Activated CD4-positive, alpha-beta T cell treated with anti-CD3 and anti-CD28 coated beads, Interleukin-2, amount 10 ng/mL, durations not matched to agents 7 days and 5 days (primary cell): ENCODE measurements around the gene MAD1L1. TPM values are rescaled to one million over a fixed set of nuclear protein-coding genes. Genes with fewer than 3 reads are reported as not detected.
A peak's percentile ranks its signal among the peaks of the same experiment; 100 is the strongest.

Source experiments
- CTCF ChIA-PET: fragments of 350-600 bp; sonication (Branson Sonifier 250); formaldehyde crosslinking; loops from one replicate; lab custom pipeline; 2021; ENCODE audit warnings: antibody characterized with exemption; lab: Charles Lee
- POLR2A ChIA-PET: fragments of 350-600 bp; sonication (Branson Sonifier 250); formaldehyde crosslinking; loops from one replicate; lab custom pipeline; 2021; ENCODE audit warnings: antibody characterized with exemption; lab: Charles Lee
- DNase-seq: peaks from one replicate; pipeline ENCODE4 v3.0.0-alpha.2; 2020
- H3K27ac Mint-ChIP-seq: one replicate; pipeline ENCODE4 v1.8.0; 2021; ENCODE audit warnings: mild to moderate bottlenecking, moderate library complexity, mixed read lengths
- H3K27me3 Mint-ChIP-seq: one replicate; pipeline ENCODE4 v1.8.0; 2021; ENCODE audit warnings: mixed read lengths
- H3K36me3 Mint-ChIP-seq: one replicate; pipeline ENCODE4 v1.8.0; 2021; ENCODE audit warnings: low read depth, mixed read lengths
- H3K4me1 Mint-ChIP-seq: one replicate; pipeline ENCODE4 v1.8.0; 2021; ENCODE audit warnings: mixed read lengths
- H3K4me3 Mint-ChIP-seq: one replicate; pipeline ENCODE4 v1.8.0; 2021; ENCODE audit warnings: mild to moderate bottlenecking, moderate library complexity, mixed read lengths
- H3K9me3 Mint-ChIP-seq: one replicate; pipeline ENCODE4 v1.8.0; 2021; ENCODE audit warnings: mixed read lengths
- total RNA-seq, 2 experiments: library from RNA; stranded (reverse); gene quantifications; one replicate each; pipeline ENCODE4 v1.2.3, GENCODE V29; 2021

MAD1L1 gene
- total RNA-seq, 2 experiments from 2014 or later, result 125 to 127 TPM

DNA sequence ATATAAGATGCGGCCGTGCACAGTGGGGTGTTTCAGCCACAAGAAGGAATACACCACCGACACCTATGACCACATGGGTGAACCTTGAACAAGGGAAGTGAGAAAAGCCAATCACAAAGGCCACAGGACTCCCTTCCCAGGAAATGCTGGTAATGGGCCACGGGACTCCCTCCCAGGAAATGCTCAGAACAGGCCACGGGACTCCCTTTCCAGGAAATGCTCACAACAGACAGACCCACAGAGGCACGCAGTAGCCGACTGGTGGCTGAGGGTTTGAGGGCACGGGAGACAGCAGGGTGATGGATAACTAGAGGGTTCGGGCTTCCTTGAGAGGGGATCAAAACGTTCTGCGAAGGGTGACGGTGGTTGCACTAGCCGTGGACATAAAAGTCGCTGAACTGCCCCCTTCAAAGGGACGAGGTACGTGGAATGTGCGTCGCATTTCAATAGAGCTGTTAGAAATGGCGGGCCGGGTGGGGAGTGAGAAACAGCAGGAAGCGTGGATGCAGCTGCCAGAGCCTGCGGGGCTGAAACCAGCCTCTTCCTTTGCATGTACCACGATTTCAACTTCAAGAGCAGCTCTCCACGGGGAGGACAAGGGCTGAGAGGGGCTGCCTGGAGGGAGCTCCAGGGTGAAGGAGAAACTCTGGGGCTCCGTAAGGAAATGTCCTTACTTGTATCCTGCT, 288.7 kb downstream of the MAD1L1 start:
- Mint-ChIP-seq H3K36me3 (peaks cover 3% of the 10 kb centered on the region), H3K9me3 (no peaks in the 10 kb centered on the region), H3K27me3 (no peaks in the 10 kb centered on the region), H3K27ac (peak overlapping the region; percentile 84), H3K4me3 (no peak overlapping the region), H3K4me1 (peaks cover 55% of the 10 kb centered on the region)
- peak; percentile 34 for DNase-seq
- ChIA-PET POLR2A (no interaction called here), CTCF (interaction anchor here (0.6 to 1.0 kb wide), 3 partner anchors 11 to 477 kb away, joined by 3 to 4 read pairs (median 4); no protein-coding TSS in a partner anchor)

DNA sequence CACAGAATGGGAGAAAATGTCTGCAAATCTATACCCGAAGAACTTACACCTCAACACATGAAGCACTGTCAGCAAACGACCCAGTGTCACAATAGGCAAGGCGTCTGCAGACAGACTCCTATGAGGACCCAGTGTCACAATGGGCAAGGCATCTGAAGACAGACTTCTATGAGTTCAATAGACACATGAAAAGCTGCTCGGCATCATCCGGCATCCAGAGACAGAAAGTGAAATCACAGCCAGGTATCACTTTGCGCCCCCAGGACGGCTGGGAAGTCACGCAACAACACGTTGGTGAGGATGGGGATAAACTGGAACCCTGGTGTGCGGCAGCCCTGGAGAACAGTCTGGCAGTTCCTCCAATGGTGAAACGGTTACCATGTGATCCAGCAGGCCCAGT, 289.4 kb downstream of the MAD1L1 start:
- H3K4me1 Mint-ChIP-seq, result peaks cover 62% of the 10 kb centered on the region
- no peaks in the 10 kb centered on the region for H3K9me3 Mint-ChIP-seq
- H3K36me3 Mint-ChIP-seq, result peaks cover 9% of the 10 kb centered on the region
- CTCF ChIA-PET, result interaction anchor here (0.6 kb wide), 1 partner anchor 478 kb away, joined by 4 read pairs; no protein-coding TSS in a partner anchor
- peak overlapping the region; percentile 4 for H3K4me3 Mint-ChIP-seq
- peak overlapping the region; percentile 84 for H3K27ac Mint-ChIP-seq
- no peaks in the 10 kb centered on the region for H3K27me3 Mint-ChIP-seq
- peak; percentile 52 for DNase-seq
- POLR2A ChIA-PET, result no interaction called here

DNA sequence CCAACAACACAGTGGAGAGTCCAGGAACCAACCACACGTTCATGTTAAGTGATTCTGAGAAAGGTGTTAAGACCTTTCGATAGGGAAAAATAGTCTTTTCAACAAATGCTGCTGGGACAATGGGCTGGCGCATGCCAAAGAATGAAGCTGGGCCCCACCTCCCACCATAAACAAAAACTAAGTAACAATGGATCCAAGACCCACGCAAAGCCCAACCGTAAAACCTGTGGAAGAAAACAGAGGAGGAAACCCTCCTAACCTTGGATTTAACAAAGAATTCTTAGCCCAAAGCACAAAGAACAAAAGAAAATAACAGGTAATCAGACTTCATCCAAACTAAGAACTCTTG, 289.8 kb downstream of the MAD1L1 start:
- H3K27me3 Mint-ChIP-seq, result no peaks in the 10 kb centered on the region
- H3K9me3 Mint-ChIP-seq, result peaks cover 2% of the 10 kb centered on the region
- no peak for DNase-seq
- H3K36me3 Mint-ChIP-seq, result peaks cover 13% of the 10 kb centered on the region
- H3K4me3 Mint-ChIP-seq, result peak overlapping the region; percentile 4
- ChIA-PET POLR2A (no interaction called here), CTCF (no interaction called here)
- H3K4me1 Mint-ChIP-seq, result peaks cover 66% of the 10 kb centered on the region
- H3K27ac Mint-ChIP-seq, result peak overlapping the region; percentile 84

DNA sequence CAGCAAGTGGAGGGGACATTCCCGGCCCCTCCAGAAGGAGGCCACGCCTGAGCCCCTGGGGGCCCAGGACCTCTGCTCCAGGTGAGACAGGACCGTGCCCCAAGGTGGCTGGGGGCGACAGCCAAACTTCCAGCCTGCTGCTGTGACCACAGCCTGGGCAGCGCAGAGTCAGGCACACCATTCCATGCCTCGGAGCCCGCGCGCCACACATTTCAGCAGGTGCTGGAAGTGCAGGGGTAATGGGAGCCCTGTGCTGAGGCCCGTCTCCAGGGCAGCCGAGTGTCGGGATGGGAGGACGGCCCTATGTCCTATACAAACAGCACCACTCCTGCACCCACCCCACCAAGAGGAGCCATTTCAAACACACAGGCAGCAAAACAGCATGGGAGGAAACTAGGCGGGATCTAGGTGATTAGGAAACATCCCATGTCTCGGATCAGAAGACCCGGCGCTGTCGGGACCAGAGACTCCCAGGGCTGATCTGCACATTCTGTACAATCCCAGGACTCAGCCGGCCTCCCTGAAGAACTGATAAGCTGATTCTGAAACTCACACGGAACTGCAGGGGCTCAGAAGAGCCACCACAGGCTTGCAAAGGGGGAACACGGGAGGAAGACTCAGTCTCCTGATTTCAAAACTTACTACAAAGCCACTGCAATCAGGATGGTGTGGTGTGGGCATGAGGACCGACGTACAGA, 290.4 kb downstream of the MAD1L1 start:
- H3K36me3 Mint-ChIP-seq, result peaks cover 13% of the 10 kb centered on the region
- H3K4me3 Mint-ChIP-seq, result no peak overlapping the region
- POLR2A ChIA-PET, result no interaction called here
- H3K9me3 Mint-ChIP-seq, result peaks cover 2% of the 10 kb centered on the region
- CTCF ChIA-PET, result no interaction called here
- peaks cover 63% of the 10 kb centered on the region for H3K4me1 Mint-ChIP-seq
- peak overlapping the region; percentile 84 for H3K27ac Mint-ChIP-seq
- no peaks in the 10 kb centered on the region for H3K27me3 Mint-ChIP-seq
- no peak for DNase-seq

DNA sequence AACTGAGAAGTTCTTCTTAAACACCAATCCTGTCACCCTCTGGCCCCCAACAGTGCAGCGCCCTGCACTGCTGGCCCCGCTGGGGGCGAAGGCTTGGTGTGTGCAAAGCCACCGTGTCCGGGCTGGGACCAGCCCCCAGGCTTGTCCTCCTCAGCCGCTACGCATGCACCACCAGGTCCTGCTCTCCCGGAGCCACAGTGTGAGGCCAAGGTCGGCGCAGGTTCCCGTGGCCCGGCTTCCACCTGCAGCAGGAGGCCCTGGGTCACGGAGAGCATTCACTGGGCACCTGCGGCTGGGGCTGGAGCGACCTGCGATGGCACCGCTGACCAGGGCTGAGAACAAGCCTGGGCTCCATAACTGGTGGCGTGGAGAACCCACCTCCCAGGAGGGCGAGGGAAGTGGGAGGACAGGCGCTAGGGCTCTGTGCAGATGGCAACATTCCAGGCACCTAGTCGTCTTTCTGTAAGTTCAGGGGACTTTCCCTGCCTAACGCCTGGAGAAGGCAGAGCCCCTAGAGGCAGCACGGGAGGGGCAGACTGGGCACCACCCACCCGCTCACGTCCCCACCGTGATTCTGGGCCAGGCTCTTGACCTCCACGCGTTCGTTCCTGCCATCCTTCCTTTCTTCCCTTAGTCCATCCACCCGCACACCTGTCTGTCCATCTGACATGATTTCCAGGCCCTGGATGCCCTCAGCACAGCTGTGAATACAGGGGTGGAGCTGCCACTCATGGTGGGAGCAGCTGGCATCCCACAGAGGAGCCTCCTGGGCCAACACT, 291.1 kb downstream of the MAD1L1 start:
- H3K4me1 Mint-ChIP-seq, result peaks cover 66% of the 10 kb centered on the region
- no peak for DNase-seq

DNA sequence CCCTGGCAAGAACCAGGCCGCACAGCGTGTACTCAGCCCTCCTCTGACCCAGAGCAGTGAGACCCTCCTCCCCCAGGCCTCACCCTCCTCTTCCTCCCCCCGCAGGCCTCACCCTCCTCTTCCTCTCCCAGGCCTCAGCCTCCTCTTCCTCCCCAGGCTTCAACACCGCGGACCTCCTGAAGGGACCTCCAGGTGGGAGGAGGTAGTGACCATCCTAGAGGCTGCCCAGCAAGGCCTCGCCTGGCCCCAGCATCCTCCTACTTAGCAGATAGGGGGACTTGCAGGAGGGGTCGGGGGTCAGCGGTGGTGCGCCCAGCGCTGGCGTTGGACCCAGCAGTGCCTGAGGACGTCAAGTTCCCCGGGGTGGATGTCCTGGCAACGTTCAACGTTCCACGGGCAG, 291.9 kb downstream of the MAD1L1 start:
- Mint-ChIP-seq H3K36me3 (peaks cover 23% of the 10 kb centered on the region), H3K27me3 (no peaks in the 10 kb centered on the region), H3K27ac (peak overlapping the region; percentile 100), H3K9me3 (peaks cover 2% of the 10 kb centered on the region), H3K4me1 (peaks cover 69% of the 10 kb centered on the region), H3K4me3 (peak overlapping the region; percentile 96)
- CTCF ChIA-PET, result interaction anchor here (0.7 kb wide), 1 partner anchor 14 kb away, joined by 3 read pairs; no protein-coding TSS in a partner anchor
- POLR2A ChIA-PET, result no interaction called here
- DNase-seq, result no peak

More for the DNA sequence above, 291.1 kb downstream of the MAD1L1 start:
- H3K36me3 Mint-ChIP-seq, result peaks cover 17% of the 10 kb centered on the region
- POLR2A ChIA-PET, result no interaction called here
- H3K27me3 Mint-ChIP-seq, result no peaks in the 10 kb centered on the region
- H3K27ac Mint-ChIP-seq, result peak overlapping the region; percentile 100
- H3K4me3 Mint-ChIP-seq, result no peak overlapping the region
- H3K9me3 Mint-ChIP-seq, result peaks cover 2% of the 10 kb centered on the region
- CTCF ChIA-PET, result no interaction called here

DNA sequence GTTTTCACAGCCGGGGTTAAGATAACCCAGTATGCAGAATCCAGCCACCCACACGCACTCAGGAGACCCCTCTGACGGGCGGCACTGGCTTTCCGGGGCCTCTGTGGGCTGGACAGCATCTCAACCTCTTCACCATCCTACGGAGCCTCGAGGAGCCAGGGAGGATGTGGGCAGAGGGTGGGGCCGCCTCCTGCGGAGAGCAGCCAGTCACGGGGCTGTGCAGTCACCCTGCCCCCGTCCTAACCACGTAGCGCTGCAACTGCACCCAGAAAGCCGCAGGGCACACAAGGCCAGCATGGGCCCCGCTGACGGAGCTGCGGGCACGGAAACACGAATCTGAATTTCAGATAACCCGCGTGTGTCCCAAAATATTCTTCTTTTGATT, 292.4 kb downstream of the MAD1L1 start:
- CTCF ChIA-PET, result interaction anchor here (0.7 kb wide), 1 partner anchor 13 kb away, joined by 3 read pairs; no protein-coding TSS in a partner anchor
- DNase-seq, result peak; percentile 96
- POLR2A ChIA-PET, result interaction anchor here (1.1 kb wide), 1 partner anchor 98 kb away, joined by 5 read pairs; no protein-coding TSS in a partner anchor
- Mint-ChIP-seq H3K9me3 (peaks cover 2% of the 10 kb centered on the region), H3K27ac (peak overlapping the region; percentile 100), H3K36me3 (peaks cover 27% of the 10 kb centered on the region), H3K4me3 (peak overlapping the region; percentile 96), H3K27me3 (no peaks in the 10 kb centered on the region), H3K4me1 (peaks cover 68% of the 10 kb centered on the region)

DNA sequence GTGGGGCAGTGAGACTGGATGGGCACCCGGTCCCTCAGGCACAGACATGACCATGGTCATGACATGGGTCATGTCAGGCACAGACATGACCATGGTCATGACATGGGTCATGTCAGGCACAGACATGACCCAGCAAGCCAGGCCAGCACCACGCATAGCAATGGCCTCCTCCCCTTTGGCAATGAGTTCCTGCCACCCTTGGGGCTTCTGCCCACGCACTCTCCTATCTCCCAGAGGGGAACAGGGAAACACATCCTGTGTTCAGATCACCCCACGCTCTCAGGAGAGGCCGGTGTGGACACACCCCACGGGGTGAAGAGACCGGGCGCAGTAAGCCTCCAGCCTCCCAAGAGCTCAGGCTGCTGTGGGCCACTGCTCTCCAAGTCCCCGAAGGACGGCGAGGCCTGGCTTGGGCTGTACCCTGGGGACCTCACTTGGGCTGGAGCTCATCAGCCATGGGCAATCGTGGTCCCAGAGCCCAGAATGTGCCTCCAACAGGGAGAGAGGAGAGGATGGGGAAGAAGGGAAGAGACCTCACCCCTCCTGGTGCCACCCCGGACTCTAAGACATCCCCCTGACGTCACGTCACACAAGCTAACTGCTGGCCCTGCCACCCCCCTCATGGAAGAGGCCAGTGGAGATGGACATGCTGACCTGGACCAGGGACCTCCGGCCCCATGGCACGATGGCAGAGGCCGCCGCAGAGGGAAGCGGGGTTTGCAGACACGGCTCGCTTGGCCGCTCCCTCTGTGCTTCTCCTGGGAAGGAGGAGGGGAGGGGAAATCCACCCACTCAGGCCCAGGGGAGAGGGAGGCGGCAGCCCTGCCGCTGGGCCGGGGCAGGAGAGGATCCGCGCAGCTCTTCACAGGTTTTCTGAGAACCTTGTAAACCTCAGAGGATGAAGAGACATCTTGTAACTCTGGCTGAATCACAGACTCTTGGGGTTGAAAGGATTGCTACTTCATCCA, 293.0 kb downstream of the MAD1L1 start:
- Mint-ChIP-seq H3K36me3 (peaks cover 33% of the 10 kb centered on the region), H3K4me1 (peaks cover 64% of the 10 kb centered on the region), H3K27ac (peak overlapping the region; percentile 100), H3K9me3 (peaks cover 2% of the 10 kb centered on the region), H3K27me3 (no peaks in the 10 kb centered on the region), H3K4me3 (peak overlapping the region; percentile 96)
- CTCF ChIA-PET, result interaction anchor here (0.9 to 1.1 kb wide), 2 partner anchors 11 to 13 kb away, joined by 3 to 4 read pairs; no protein-coding TSS in a partner anchor
- DNase-seq, result peak; percentile 26
- POLR2A ChIA-PET, result interaction anchor here (1.1 kb wide), 1 partner anchor 98 kb away, joined by 5 read pairs; no protein-coding TSS in a partner anchor

DNA sequence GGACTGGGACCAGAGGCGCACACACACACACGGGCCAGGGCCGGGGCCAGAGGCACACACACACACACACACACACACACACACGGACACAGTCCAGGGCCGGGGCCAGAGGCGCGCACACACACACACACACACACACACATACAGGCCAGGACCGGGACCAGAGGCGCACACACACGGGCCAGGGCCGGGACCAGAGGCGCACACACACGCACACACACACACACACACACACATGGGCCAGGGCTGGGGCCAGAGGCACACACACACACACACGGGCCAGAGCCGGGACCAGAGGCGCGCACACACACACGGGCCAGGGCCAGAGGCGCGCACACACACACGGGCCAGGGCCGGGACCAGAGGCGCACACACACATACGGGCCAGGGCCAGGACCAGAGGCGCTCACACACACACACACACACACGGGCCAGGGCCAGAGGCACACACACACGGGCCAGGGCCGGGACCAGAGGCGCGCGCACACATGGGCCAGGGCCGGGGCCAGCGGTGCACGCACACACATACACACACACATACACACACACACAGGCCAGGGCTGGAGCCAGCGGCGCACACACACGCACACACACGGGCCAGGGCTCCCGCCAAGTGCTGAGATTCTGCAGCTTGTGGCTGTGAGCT, 293.8 kb downstream of the MAD1L1 start:
- peak; percentile 24 for DNase-seq
- ChIA-PET CTCF (interaction anchor here (0.9 to 1.1 kb wide), 2 partner anchors 10 to 12 kb away, joined by 3 to 4 read pairs; no protein-coding TSS in a partner anchor), POLR2A (no interaction called here)
- Mint-ChIP-seq H3K9me3 (peaks cover 6% of the 10 kb centered on the region), H3K27ac (peak overlapping the region; percentile 100), H3K36me3 (peaks cover 41% of the 10 kb centered on the region), H3K4me3 (peak overlapping the region; percentile 96), H3K4me1 (peaks cover 65% of the 10 kb centered on the region), H3K27me3 (no peaks in the 10 kb centered on the region)

DNA sequence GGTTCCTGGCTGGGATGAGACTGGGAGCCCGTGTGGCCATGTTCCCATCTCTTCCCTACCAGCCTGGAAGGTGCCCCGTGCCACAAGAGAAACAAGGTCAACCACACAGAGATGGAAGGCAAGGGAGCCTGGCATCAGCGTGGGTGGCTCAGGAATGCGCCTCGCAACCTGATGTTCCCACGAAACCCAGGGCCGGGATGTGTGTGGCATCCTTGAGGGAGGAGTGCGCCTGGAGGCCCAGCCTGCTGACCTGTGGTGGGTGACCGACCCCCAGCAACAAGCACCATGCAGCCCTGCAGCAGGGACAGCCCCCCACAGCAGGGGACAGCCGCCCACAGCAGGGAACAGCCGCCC, 295.5 kb downstream of the MAD1L1 start:
- Mint-ChIP-seq H3K4me3 (peak overlapping the region; percentile 54), H3K36me3 (peaks cover 57% of the 10 kb centered on the region), H3K4me1 (peaks cover 48% of the 10 kb centered on the region), H3K9me3 (peaks cover 6% of the 10 kb centered on the region), H3K27ac (peak overlapping the region; percentile 31), H3K27me3 (no peaks in the 10 kb centered on the region)
- ChIA-PET CTCF (no interaction called here), POLR2A (no interaction called here)
- DNase-seq, result no peak

DNA sequence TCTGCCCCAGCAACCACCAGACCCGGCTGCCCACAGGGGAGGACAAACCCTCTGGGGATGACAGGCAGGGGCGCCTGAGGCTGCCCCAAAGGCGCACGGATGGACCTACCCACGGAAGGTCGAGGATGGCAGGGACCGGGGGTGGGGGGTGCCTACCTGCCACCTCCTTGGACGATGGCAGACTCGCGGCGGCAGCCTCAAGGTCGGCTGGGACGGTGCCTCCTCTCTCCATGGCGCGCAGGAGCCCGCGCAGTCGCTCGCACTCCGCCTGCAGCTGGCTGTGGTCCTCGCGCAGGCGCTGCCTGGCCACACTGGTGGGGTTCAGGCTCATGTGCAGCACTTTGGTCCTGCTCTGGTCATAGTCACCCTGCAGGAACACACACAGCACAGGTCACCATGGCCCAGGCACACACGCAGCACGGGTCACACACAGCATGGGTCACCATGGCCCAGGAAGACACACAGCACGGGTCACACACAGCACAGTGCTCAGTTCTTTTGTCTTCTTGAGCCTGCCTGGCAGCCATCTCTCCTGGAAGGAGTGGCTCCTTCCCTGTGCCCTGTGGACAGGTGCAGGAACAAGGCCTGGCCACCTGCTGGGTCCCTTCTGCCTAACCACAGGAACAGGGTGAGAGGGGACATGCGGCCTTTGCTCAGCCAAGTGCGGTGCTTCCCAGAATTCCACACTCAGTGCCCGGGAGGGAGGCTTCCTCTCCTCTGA, 296.1 kb downstream of the MAD1L1 start:
- ChIA-PET CTCF (no interaction called here), POLR2A (no interaction called here)
- Mint-ChIP-seq H3K27ac (peak overlapping the region; percentile 31), H3K9me3 (peaks cover 6% of the 10 kb centered on the region), H3K4me3 (peak overlapping the region; percentile 54), H3K36me3 (peaks cover 62% of the 10 kb centered on the region), H3K27me3 (no peaks in the 10 kb centered on the region), H3K4me1 (peaks cover 42% of the 10 kb centered on the region)
- DNase-seq, result no peak
